ENCODE results near the gene DNHD1. TPM values are rescaled to one million over a fixed set of nuclear protein-coding genes. Genes with fewer than 3 reads are reported as not detected.

DNHD1 gene
- total and polyA plus RNA-seq, 2 of the 13 experiments (the other 11 are each of a cell fraction or from before 2014, with no cell fraction given): 2.7 to 9.3 TPM

- TF ChIP-seq SOX13 (IDR thresholded peaks at IDR 0.05) (no peak), SOX13 (CRISPR knock-in tag; conservative IDR thresholded peaks at IDR 0.05 in 1 of 2, IDR thresholded peaks at IDR 0.05 in 1 of 2) (0 out of 4 replicates have a peak, but pooled peaks of 1 of the 2 experiments have one; percentile 22), TOPORS (CRISPR knock-in tag; IDR thresholded peaks at IDR 0.05) (0 out of 2 replicates have a peak, but pooled peaks have one; percentile 52), KDM4B (CRISPR knock-in tag; IDR thresholded peaks at IDR 0.05) (0 out of 2 replicates have a peak, but pooled peaks have one; percentile 46), SMAD9 (CRISPR knock-in tag; IDR thresholded peaks at IDR 0.05) (peak; percentile 64; the same call in 1 of the 2 replicates), FOXJ3 (CRISPR knock-in tag; IDR thresholded peaks at IDR 0.05; ENCODE audit: borderline replicate concordance) (peak; percentile 38; the same call in 1 of the 2 replicates), ZFP82 (CRISPR knock-in tag; IDR thresholded peaks at IDR 0.05; ENCODE audit: borderline replicate concordance) (peak; percentile 39; the same call in 1 of the 2 replicates), JUNB (CRISPR knock-in tag; IDR thresholded peaks at IDR 0.05; ENCODE audit: borderline replicate concordance) (no peak), CBX2 (IDR thresholded peaks at IDR 0.05; ENCODE audit: low read depth, low read length) (no peak), CBX2 (CRISPR knock-in tag; IDR thresholded peaks at IDR 0.05; ENCODE audit: low read depth) (no peak), ETV5 (CRISPR knock-in tag; IDR thresholded peaks at IDR 0.05; ENCODE audit: borderline replicate concordance) (peak; percentile 75; the same call in 1 of the 2 replicates), ZNF224 (CRISPR knock-in tag; IDR thresholded peaks at IDR 0.05) (no peak), CCAR2 (optimal IDR thresholded peaks at IDR 0.05; ENCODE audit: low read depth, low read length) (no peak), MEF2D (CRISPR knock-in tag; IDR thresholded peaks at IDR 0.05) (peak; percentile 85), GPN1 (CRISPR knock-in tag; IDR thresholded peaks at IDR 0.05; ENCODE audit: borderline replicate concordance) (no peak; the same call in 1 of the 2 replicates), ZNF292 (CRISPR knock-in tag; IDR thresholded peaks at IDR 0.05; ENCODE audit: borderline replicate concordance, low read depth) (peak; percentile 59; the same call in 1 of the 2 replicates), HINFP (CRISPR knock-in tag; IDR thresholded peaks at IDR 0.05; ENCODE audit: low read depth) (peak; percentile 85)
- TF ChIP-seq, protein P1, sequence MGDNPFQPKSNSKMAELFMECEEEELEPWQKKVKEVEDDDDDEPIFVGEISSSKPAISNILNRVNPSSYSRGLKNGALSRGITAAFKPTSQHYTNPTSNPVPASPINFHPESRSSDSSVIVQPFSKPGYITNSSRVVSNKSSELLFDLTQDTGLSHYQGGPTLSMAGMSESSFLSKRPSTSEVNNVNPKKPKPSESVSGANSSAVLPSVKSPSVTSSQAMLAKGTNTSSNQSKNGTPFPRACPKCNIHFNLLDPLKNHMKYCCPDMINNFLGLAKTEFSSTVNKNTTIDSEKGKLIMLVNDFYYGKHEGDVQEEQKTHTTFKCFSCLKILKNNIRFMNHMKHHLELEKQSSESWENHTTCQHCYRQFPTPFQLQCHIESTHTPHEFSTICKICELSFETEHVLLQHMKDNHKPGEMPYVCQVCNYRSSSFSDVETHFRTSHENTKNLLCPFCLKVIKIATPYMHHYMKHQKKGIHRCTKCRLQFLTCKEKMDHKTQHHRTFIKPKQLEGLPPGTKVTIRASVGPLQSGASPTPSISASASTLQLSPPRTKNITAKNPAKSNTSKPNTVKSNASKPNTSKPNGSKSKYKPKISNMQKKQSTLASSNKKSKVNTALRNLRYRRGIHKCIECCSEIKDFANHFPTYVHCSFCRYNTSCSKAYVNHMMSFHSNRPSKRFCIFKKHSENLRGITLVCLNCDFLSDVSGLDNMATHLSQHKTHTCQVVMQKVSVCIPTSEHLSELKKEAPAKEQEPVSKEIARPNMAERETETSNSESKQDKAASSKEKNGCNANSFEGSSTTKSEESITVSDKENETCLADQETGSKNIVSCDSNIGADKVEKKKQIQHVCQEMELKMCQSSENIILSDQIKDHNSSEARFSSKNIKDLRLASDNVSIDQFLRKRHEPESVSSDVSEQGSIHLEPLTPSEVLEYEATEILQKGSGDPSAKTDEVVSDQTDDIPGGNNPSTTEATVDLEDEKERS (CRISPR knock-in tag; IDR thresholded peaks at IDR 0.05): peak; percentile 82; the same call in 1 of the 2 replicates
- TF ChIP-seq, protein P2, sequence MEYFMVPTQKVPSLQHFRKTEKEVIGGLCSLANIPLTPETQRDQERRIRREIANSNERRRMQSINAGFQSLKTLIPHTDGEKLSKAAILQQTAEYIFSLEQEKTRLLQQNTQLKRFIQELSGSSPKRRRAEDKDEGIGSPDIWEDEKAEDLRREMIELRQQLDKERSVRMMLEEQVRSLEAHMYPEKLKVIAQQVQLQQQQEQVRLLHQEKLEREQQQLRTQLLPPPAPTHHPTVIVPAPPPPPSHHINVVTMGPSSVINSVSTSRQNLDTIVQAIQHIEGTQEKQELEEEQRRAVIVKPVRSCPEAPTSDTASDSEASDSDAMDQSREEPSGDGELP (IDR thresholded peaks at IDR 0.05; ENCODE audit: borderline replicate concordance, low read depth): peak; percentile 9; the same call in 1 of the 2 replicates
- TF ChIP-seq, protein P3, sequence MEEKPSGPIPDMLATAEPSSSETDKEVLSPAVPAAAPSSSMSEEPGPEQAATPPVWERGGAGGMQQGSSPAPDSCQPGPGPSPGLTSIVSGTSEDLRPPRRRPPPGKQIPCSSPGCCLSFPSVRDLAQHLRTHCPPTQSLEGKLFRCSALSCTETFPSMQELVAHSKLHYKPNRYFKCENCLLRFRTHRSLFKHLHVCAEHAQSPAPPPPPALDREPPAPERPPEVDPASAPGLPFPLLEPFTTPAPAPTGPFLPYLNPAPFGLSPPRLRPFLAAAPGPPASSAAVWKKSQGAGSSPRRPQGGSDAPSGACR (CRISPR knock-in tag; IDR thresholded peaks at IDR 0.05): peak; percentile 58; the same call in 1 of the 2 replicates
- TF ChIP-seq, protein P4, sequence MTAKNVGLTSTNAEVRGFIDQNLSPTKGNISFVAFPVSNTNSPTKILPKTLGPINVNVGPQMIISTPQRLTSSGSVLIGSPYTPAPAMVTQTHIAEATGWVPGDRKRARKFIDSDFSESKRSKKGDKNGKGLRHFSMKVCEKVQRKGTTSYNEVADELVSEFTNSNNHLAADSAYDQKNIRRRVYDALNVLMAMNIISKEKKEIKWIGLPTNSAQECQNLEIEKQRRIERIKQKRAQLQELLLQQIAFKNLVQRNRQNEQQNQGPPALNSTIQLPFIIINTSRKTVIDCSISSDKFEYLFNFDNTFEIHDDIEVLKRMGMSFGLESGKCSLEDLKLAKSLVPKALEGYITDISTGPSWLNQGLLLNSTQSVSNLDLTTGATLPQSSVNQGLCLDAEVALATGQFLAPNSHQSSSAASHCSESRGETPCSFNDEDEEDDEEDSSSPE (CRISPR knock-in tag; IDR thresholded peaks at IDR 0.05): peak; percentile 64; the same call in 1 of the 2 replicates
Observed at GRCh38 chr11:6612213-6613041, 115.3 kb downstream of the DNHD1 start, which contains the start of gene TAF10 (continued).

Measured in HepG2 (cell line).